Measurements from ENCODE around the gene HMGCL.
"Not testable (repeated sequence)": the region's sequence is repeated elsewhere in the genome, so short reads cannot be mapped to it uniquely, and the experiment has no call there.

Gene HMGCL

GRCh38 chr1:23809751-23810171, 15.5 kb downstream of the HMGCL start:
- H3K36me3 Mint-ChIP-seq (ENCODE audit: low read depth) = peaks cover 8% of the 10 kb centered on the region
- no peaks in the 10 kb centered on the region for H3K9me3 Mint-ChIP-seq
- no peak overlapping the region for H3K27ac Mint-ChIP-seq
- H3K27me3 Mint-ChIP-seq = no peaks in the 10 kb centered on the region
- H3K4me1 Mint-ChIP-seq (ENCODE audit: low read depth) = peaks cover 9% of the 10 kb centered on the region
- H3K4me3 Mint-ChIP-seq = no peak overlapping the region

GRCh38 chr1:23807453-23807852, 17.8 kb downstream of the HMGCL start:
- H3K36me3 Mint-ChIP-seq (ENCODE audit: low read depth) = peaks cover 6% of the 10 kb centered on the region
- no peak overlapping the region for H3K27ac Mint-ChIP-seq
- H3K9me3 Mint-ChIP-seq = no peaks in the 10 kb centered on the region
- no peak overlapping the region for H3K4me3 Mint-ChIP-seq
- H3K27me3 Mint-ChIP-seq = no peaks in the 10 kb centered on the region
- H3K4me1 Mint-ChIP-seq (ENCODE audit: low read depth) = peaks cover 9% of the 10 kb centered on the region

GRCh38 chr1:23806280-23806679, 18.9 kb downstream of the HMGCL start:
- Mint-ChIP-seq H3K9me3 (no peaks in the 10 kb centered on the region), H3K27ac (no peak overlapping the region), H3K36me3 (ENCODE audit: low read depth) (no peaks in the 10 kb centered on the region), H3K27me3 (no peaks in the 10 kb centered on the region), H3K4me1 (ENCODE audit: low read depth) (peaks cover 13% of the 10 kb centered on the region), H3K4me3 (no peak overlapping the region)

- Mint-ChIP-seq H3K4me1 (ENCODE audit: low read depth) (peaks cover 11% of the 10 kb centered on the region), H3K36me3 (ENCODE audit: low read depth) (no peaks in the 10 kb centered on the region), H3K27ac (peak overlapping the region; percentile 3), H3K9me3 (no peaks in the 10 kb centered on the region), H3K4me3 (no peak overlapping the region), H3K27me3 (no peaks in the 10 kb centered on the region)
Measured at GRCh38 chr1:23805025-23805424, 20.2 kb downstream of the HMGCL start.

- Mint-ChIP-seq H3K4me1 (ENCODE audit: low read depth) (peaks cover 12% of the 10 kb centered on the region), H3K4me3 (no peak overlapping the region), H3K36me3 (ENCODE audit: low read depth) (peaks cover 3% of the 10 kb centered on the region), H3K27ac (no peak overlapping the region), H3K27me3 (no peaks in the 10 kb centered on the region), H3K9me3 (no peaks in the 10 kb centered on the region)
Measured at GRCh38 chr1:23804183-23804835, 20.9 kb downstream of the HMGCL start.

GRCh38 chr1:23803674-23804073, 21.6 kb downstream of the HMGCL start:
- no peaks in the 10 kb centered on the region for H3K27me3 Mint-ChIP-seq
- H3K4me3 Mint-ChIP-seq = no peak overlapping the region
- H3K4me1 Mint-ChIP-seq (ENCODE audit: low read depth) = peaks cover 17% of the 10 kb centered on the region
- H3K9me3 Mint-ChIP-seq = no peaks in the 10 kb centered on the region
- peaks cover 5% of the 10 kb centered on the region for H3K36me3 Mint-ChIP-seq (ENCODE audit: low read depth)
- no peak overlapping the region for H3K27ac Mint-ChIP-seq

- peaks cover 19% of the 10 kb centered on the region for H3K4me1 Mint-ChIP-seq (ENCODE audit: low read depth)
- H3K36me3 Mint-ChIP-seq (ENCODE audit: low read depth); H3K27me3 Mint-ChIP-seq; H3K9me3 Mint-ChIP-seq; H3K27ac Mint-ChIP-seq: not testable (repeated sequence)
- peak overlapping the region; percentile 2 for H3K4me3 Mint-ChIP-seq
Measured at GRCh38 chr1:23802809-23803342, 22.4 kb downstream of the HMGCL start.

- H3K4me1 Mint-ChIP-seq (ENCODE audit: low read depth) = peaks cover 19% of the 10 kb centered on the region
- no peaks in the 10 kb centered on the region for H3K27me3 Mint-ChIP-seq
- H3K27ac Mint-ChIP-seq = no peak overlapping the region
Measured at GRCh38 chr1:23801876-23802275, 23.4 kb downstream of the HMGCL start.

GRCh38 chr1:23801338-23801748, 23.9 kb downstream of the HMGCL start:
- Mint-ChIP-seq H3K27me3 (no peaks in the 10 kb centered on the region), H3K4me1 (ENCODE audit: low read depth) (peaks cover 19% of the 10 kb centered on the region), H3K9me3 (no peaks in the 10 kb centered on the region), H3K27ac (peak overlapping the region; percentile 14), H3K4me3 (peak overlapping the region; percentile 98), H3K36me3 (ENCODE audit: low read depth) (peaks cover 12% of the 10 kb centered on the region)

More at GRCh38 chr1:23801876-23802275, 23.4 kb downstream of the HMGCL start:
- Mint-ChIP-seq H3K9me3 (no peaks in the 10 kb centered on the region), H3K4me3 (peak overlapping the region; percentile 60), H3K36me3 (ENCODE audit: low read depth) (peaks cover 9% of the 10 kb centered on the region)

- Mint-ChIP-seq H3K4me1 (ENCODE audit: low read depth) (peaks cover 19% of the 10 kb centered on the region), H3K4me3 (peak within 1 kb of the TSS; percentile 98), H3K27me3 (no peaks in the 10 kb centered on the region), H3K27ac (peak within 1 kb of the TSS; percentile 94), H3K36me3 (ENCODE audit: low read depth) (peaks cover 12% of the 10 kb centered on the region), H3K9me3 (no peaks in the 10 kb centered on the region)
Measured at GRCh38 chr1:23800400-23801337, 24.6 kb downstream of the HMGCL start, which contains the start of gene GALE. TSS of gene GALE (minus strand) at chr1:23800754. CDS start at chr1:23799007, 1,747 bp downstream.

GRCh38 chr1:23799570-23800399, 25.4 kb downstream of the HMGCL start:
- Mint-ChIP-seq H3K27ac (peak overlapping the region; percentile 94), H3K27me3 (no peaks in the 10 kb centered on the region), H3K4me3 (peak overlapping the region; percentile 98), H3K9me3 (no peaks in the 10 kb centered on the region), H3K4me1 (ENCODE audit: low read depth) (peaks cover 19% of the 10 kb centered on the region), H3K36me3 (ENCODE audit: low read depth) (peaks cover 16% of the 10 kb centered on the region)

- H3K9me3 Mint-ChIP-seq = no peaks in the 10 kb centered on the region
- H3K27me3 Mint-ChIP-seq = no peaks in the 10 kb centered on the region
- peaks cover 19% of the 10 kb centered on the region for H3K4me1 Mint-ChIP-seq (ENCODE audit: low read depth)
- peaks cover 16% of the 10 kb centered on the region for H3K36me3 Mint-ChIP-seq (ENCODE audit: low read depth)
- H3K4me3 Mint-ChIP-seq = peak overlapping the region; percentile 98
- H3K27ac Mint-ChIP-seq = peak overlapping the region; percentile 94
Measured at GRCh38 chr1:23799255-23799569, 26.0 kb downstream of the HMGCL start.

GRCh38 chr1:23798662-23799142, 26.5 kb downstream of the HMGCL start:
- Mint-ChIP-seq H3K36me3 (ENCODE audit: low read depth) (peaks cover 16% of the 10 kb centered on the region), H3K4me3 (peak overlapping the region; percentile 98), H3K27ac (no peak overlapping the region), H3K4me1 (ENCODE audit: low read depth) (peaks cover 19% of the 10 kb centered on the region), H3K27me3 (no peaks in the 10 kb centered on the region), H3K9me3 (no peaks in the 10 kb centered on the region)
